ENCODE data around the gene SLC6A19.

GRCh38 chr5:1273745-1274144 is 72.3 kb downstream of the SLC6A19 start:
- TF ChIP-seq CTCF (IDR thresholded peaks at IDR 0.05) (no peak), EP300 (IDR thresholded peaks at IDR 0.05) (no peak), POLR2A (IDR thresholded peaks at IDR 0.05) (no peak)

Measured in tibial nerve (tissue), 4 donors.